ENCODE data around the gene SMARCE1.

Gene SMARCE1

GRCh38 chr17:40664582-40665333 is 17.1 kb upstream of the SMARCE1 start, which contains the start of gene KRT222:
KRT222 (minus strand) TSS chr17:40665177; CDS start chr17:40665099, 78 bp downstream.
- Mint-ChIP-seq H3K27me3 (peaks cover 49% of the 10 kb centered on the region), H3K4me1 (ENCODE audit: low read depth) (no peaks in the 10 kb centered on the region), H3K27ac (no peak within 1 kb of the TSS), H3K36me3 (ENCODE audit: low read depth) (no peaks in the 10 kb centered on the region), H3K4me3 (no peak within 1 kb of the TSS), H3K9me3 (no peaks in the 10 kb centered on the region)
- intact Hi-C loops (cut with micrococcal nuclease): no loop called here

- peaks cover 53% of the 10 kb centered on the region for H3K27me3 Mint-ChIP-seq
- H3K36me3 Mint-ChIP-seq (ENCODE audit: low read depth): no peaks in the 10 kb centered on the region
- no peaks in the 10 kb centered on the region for H3K4me1 Mint-ChIP-seq (ENCODE audit: low read depth)
These were observed 15.6 kb upstream of the SMARCE1 start for GRCh38 chr17:40663252-40663651.

GRCh38 chr17:40659911-40660310 is 12.3 kb upstream of the SMARCE1 start:
- intact Hi-C loops (cut with micrococcal nuclease): no loop called here

More at GRCh38 chr17:40663252-40663651, 15.6 kb upstream of the SMARCE1 start:
- intact Hi-C loops (cut with micrococcal nuclease): no loop called here
- Mint-ChIP-seq H3K4me3 (no peak overlapping the region), H3K9me3 (no peaks in the 10 kb centered on the region), H3K27ac (no peak overlapping the region)

GRCh38 chr17:40658396-40658795 is 10.8 kb upstream of the SMARCE1 start:
- H3K36me3 Mint-ChIP-seq (ENCODE audit: low read depth): no peaks in the 10 kb centered on the region
- no peak overlapping the region for H3K27ac Mint-ChIP-seq
- H3K4me3 Mint-ChIP-seq: no peak overlapping the region
- peaks cover 29% of the 10 kb centered on the region for H3K27me3 Mint-ChIP-seq
- H3K9me3 Mint-ChIP-seq: no peaks in the 10 kb centered on the region
- no peaks in the 10 kb centered on the region for H3K4me1 Mint-ChIP-seq (ENCODE audit: low read depth)
- intact Hi-C loops (cut with micrococcal nuclease): no loop called here

More at GRCh38 chr17:40659911-40660310, 12.3 kb upstream of the SMARCE1 start:
- no peaks in the 10 kb centered on the region for H3K4me1 Mint-ChIP-seq (ENCODE audit: low read depth)
- no peak overlapping the region for H3K4me3 Mint-ChIP-seq
- peaks cover 33% of the 10 kb centered on the region for H3K27me3 Mint-ChIP-seq
- H3K36me3 Mint-ChIP-seq (ENCODE audit: low read depth): no peaks in the 10 kb centered on the region
- no peak overlapping the region for H3K27ac Mint-ChIP-seq
- no peaks in the 10 kb centered on the region for H3K9me3 Mint-ChIP-seq

GRCh38 chr17:40651939-40652338 is 4.3 kb upstream of the SMARCE1 start:
- intact Hi-C loops (cut with micrococcal nuclease): no loop called here
- H3K27me3 Mint-ChIP-seq: peaks cover 1% of the 10 kb centered on the region
- H3K9me3 Mint-ChIP-seq: no peaks in the 10 kb centered on the region
- no peak overlapping the region for H3K27ac Mint-ChIP-seq
- H3K4me3 Mint-ChIP-seq: no peak overlapping the region
- peaks cover 18% of the 10 kb centered on the region for H3K36me3 Mint-ChIP-seq (ENCODE audit: low read depth)
- H3K4me1 Mint-ChIP-seq (ENCODE audit: low read depth): peaks cover 8% of the 10 kb centered on the region

GRCh38 chr17:40648384-40648968 is 858 bp upstream of the SMARCE1 start:
- Mint-ChIP-seq H3K36me3 (ENCODE audit: low read depth) (peaks cover 37% of the 10 kb centered on the region), H3K4me3 (peak overlapping the region; percentile 99), H3K9me3 (no peaks in the 10 kb centered on the region), H3K27me3 (no peaks in the 10 kb centered on the region), H3K4me1 (ENCODE audit: low read depth) (peaks cover 8% of the 10 kb centered on the region), H3K27ac (peak overlapping the region; percentile 98)
- intact Hi-C loops (cut with micrococcal nuclease): no loop called here

GRCh38 chr17:40646791-40647623 is 611 bp downstream of the SMARCE1 start:
- intact Hi-C loops (cut with micrococcal nuclease): no loop called here
- peak overlapping the region; percentile 98 for H3K27ac Mint-ChIP-seq

GRCh38 chr17:40645943-40646342 is 1.7 kb downstream of the SMARCE1 start:
- Mint-ChIP-seq H3K9me3 (no peaks in the 10 kb centered on the region), H3K27me3 (no peaks in the 10 kb centered on the region), H3K4me1 (ENCODE audit: low read depth) (peaks cover 11% of the 10 kb centered on the region), H3K36me3 (ENCODE audit: low read depth) (peaks cover 62% of the 10 kb centered on the region), H3K4me3 (no peak overlapping the region), H3K27ac (no peak overlapping the region)
- intact Hi-C loops (cut with micrococcal nuclease): no loop called here

More at GRCh38 chr17:40646791-40647623, 611 bp downstream of the SMARCE1 start:
- Mint-ChIP-seq H3K9me3 (no peaks in the 10 kb centered on the region), H3K36me3 (ENCODE audit: low read depth) (peaks cover 51% of the 10 kb centered on the region), H3K27me3 (no peaks in the 10 kb centered on the region), H3K4me3 (peak overlapping the region; percentile 99), H3K4me1 (ENCODE audit: low read depth) (peaks cover 8% of the 10 kb centered on the region)

- Mint-ChIP-seq H3K4me3 (no peak overlapping the region), H3K27me3 (no peaks in the 10 kb centered on the region), H3K9me3 (no peaks in the 10 kb centered on the region), H3K36me3 (ENCODE audit: low read depth) (peaks cover 68% of the 10 kb centered on the region), H3K4me1 (ENCODE audit: low read depth) (peaks cover 18% of the 10 kb centered on the region), H3K27ac (no peak overlapping the region)
- intact Hi-C loops (cut with micrococcal nuclease): no loop called here
These were observed 2.3 kb downstream of the SMARCE1 start for GRCh38 chr17:40645291-40645690.

- H3K9me3 Mint-ChIP-seq: no peaks in the 10 kb centered on the region
- no peaks in the 10 kb centered on the region for H3K27me3 Mint-ChIP-seq
- intact Hi-C loops (cut with micrococcal nuclease): no loop called here
- peaks cover 13% of the 10 kb centered on the region for H3K4me1 Mint-ChIP-seq (ENCODE audit: low read depth)
- no peak overlapping the region for H3K4me3 Mint-ChIP-seq
- no peak overlapping the region for H3K27ac Mint-ChIP-seq
- H3K36me3 Mint-ChIP-seq (ENCODE audit: low read depth): peaks cover 98% of the 10 kb centered on the region
These were observed 9.7 kb downstream of the SMARCE1 start for GRCh38 chr17:40637931-40638330.

- H3K27ac Mint-ChIP-seq: no peak overlapping the region
- no peaks in the 10 kb centered on the region for H3K9me3 Mint-ChIP-seq
- peaks cover 95% of the 10 kb centered on the region for H3K36me3 Mint-ChIP-seq (ENCODE audit: low read depth)
These were observed 13.7 kb downstream of the SMARCE1 start for GRCh38 chr17:40633871-40634270.

GRCh38 chr17:40632216-40632615 is 15.4 kb downstream of the SMARCE1 start:
- H3K4me3 Mint-ChIP-seq: no peak overlapping the region
- peaks cover 93% of the 10 kb centered on the region for H3K36me3 Mint-ChIP-seq (ENCODE audit: low read depth)
- no peaks in the 10 kb centered on the region for H3K27me3 Mint-ChIP-seq
- no peaks in the 10 kb centered on the region for H3K9me3 Mint-ChIP-seq
- intact Hi-C loops (cut with micrococcal nuclease): no loop called here
- H3K27ac Mint-ChIP-seq: no peak overlapping the region
- H3K4me1 Mint-ChIP-seq (ENCODE audit: low read depth): no peaks in the 10 kb centered on the region

More at GRCh38 chr17:40633871-40634270, 13.7 kb downstream of the SMARCE1 start:
- no peaks in the 10 kb centered on the region for H3K4me1 Mint-ChIP-seq (ENCODE audit: low read depth)
- no peak overlapping the region for H3K4me3 Mint-ChIP-seq
- intact Hi-C loops (cut with micrococcal nuclease): no loop called here
- H3K27me3 Mint-ChIP-seq: no peaks in the 10 kb centered on the region

GRCh38 chr17:40629842-40630241 is 17.8 kb downstream of the SMARCE1 start:
- intact Hi-C loops (cut with micrococcal nuclease): loop anchor here (10.0 kb wide), 1 partner anchor 165 kb away; the partner anchor contains the start of gene KRT28
- H3K27me3 Mint-ChIP-seq: peaks cover 1% of the 10 kb centered on the region
- no peak overlapping the region for H3K27ac Mint-ChIP-seq
- peaks cover 77% of the 10 kb centered on the region for H3K36me3 Mint-ChIP-seq (ENCODE audit: low read depth)
- no peaks in the 10 kb centered on the region for H3K4me1 Mint-ChIP-seq (ENCODE audit: low read depth)
- H3K9me3 Mint-ChIP-seq: no peaks in the 10 kb centered on the region
- H3K4me3 Mint-ChIP-seq: no peak overlapping the region

- intact Hi-C loops (cut with micrococcal nuclease): loop anchor here (10.0 kb wide), 1 partner anchor 169 kb away; the partner anchor contains the start of gene KRT28
- Mint-ChIP-seq H3K9me3 (no peaks in the 10 kb centered on the region), H3K36me3 (ENCODE audit: low read depth) (peaks cover 34% of the 10 kb centered on the region), H3K27me3 (peaks cover 13% of the 10 kb centered on the region), H3K4me3 (no peak overlapping the region), H3K4me1 (ENCODE audit: low read depth) (peaks cover 10% of the 10 kb centered on the region), H3K27ac (no peak overlapping the region)
These were observed 22.3 kb downstream of the SMARCE1 start for GRCh38 chr17:40625311-40625710.

All from dendritic cell treated with granulocyte-macrophage colony-stimulating factor and Interleukin-4, amounts not matched to agents 40 ng/mL and 50 ng/mL, for 4 days (primary cell).